Measurements from ENCODE around the gene CCNT1.

CCNT1 gene

GRCh38 chr12:48696626-48697025 is 19.9 kb downstream of the CCNT1 start:
- Histone ChIP-seq H3K9ac (ENCODE audit: low read length) (no peak overlapping the region), H2AFZ (ENCODE audit: low read length) (no peak overlapping the region), H3F3A (ENCODE audit: insufficient read depth, low read length) (no peaks in the 10 kb centered on the region), H3K79me2 (ENCODE audit: insufficient read depth, low read length) (no peaks in the 10 kb centered on the region), H3K4me3 (ENCODE audit: low read depth, low read length, poor library complexity, severe bottlenecking) (no peak overlapping the region), H3K27me3 (ENCODE audit: insufficient read depth, low read length) (no peaks in the 10 kb centered on the region), H3K4me1 (ENCODE audit: insufficient read depth, low read length, severe bottlenecking) (no peaks in the 10 kb centered on the region), H3K9me3 (ENCODE audit: low read length) (no peaks in the 10 kb centered on the region), H4K20me1 (ENCODE audit: insufficient read depth, low read length) (no peaks in the 10 kb centered on the region), H3K36me3 (ENCODE audit: insufficient read depth, low read length) (peaks cover 73% of the 10 kb centered on the region), H3K9me2 (ENCODE audit: low read depth, low read length) (no peaks in the 10 kb centered on the region), H3K27ac (ENCODE audit: low read depth, low read length, poor library complexity, severe bottlenecking) (no peak overlapping the region), H3K4me2 (ENCODE audit: low read length) (no peak overlapping the region)
- no peak for TF ChIP-seq EZH2 (IDR thresholded peaks at IDR 0.05; ENCODE audit: borderline replicate concordance, low read length)

GRCh38 chr12:48695859-48696258 is 20.6 kb downstream of the CCNT1 start:
- H3K27ac ChIP-seq (ENCODE audit: low read depth, low read length, poor library complexity, severe bottlenecking): no peak overlapping the region
- TF ChIP-seq CTCF (IDR thresholded peaks at IDR 0.05; ENCODE audit: low read length) (no peak), EZH2 (IDR thresholded peaks at IDR 0.05; ENCODE audit: borderline replicate concordance, low read length) (no peak)
- H3K9me3 ChIP-seq (ENCODE audit: low read length): no peaks in the 10 kb centered on the region
- H3K4me2 ChIP-seq (ENCODE audit: low read length): no peak overlapping the region
- no peaks in the 10 kb centered on the region for H3F3A ChIP-seq (ENCODE audit: insufficient read depth, low read length)
- no peak overlapping the region for H3K4me3 ChIP-seq (ENCODE audit: low read depth, low read length, poor library complexity, severe bottlenecking)
- H3K4me1 ChIP-seq (ENCODE audit: insufficient read depth, low read length, severe bottlenecking): no peaks in the 10 kb centered on the region
- no peak overlapping the region for H2AFZ ChIP-seq (ENCODE audit: low read length)
- H3K9ac ChIP-seq (ENCODE audit: low read length): no peak overlapping the region
- no peaks in the 10 kb centered on the region for H4K20me1 ChIP-seq (ENCODE audit: insufficient read depth, low read length)
- no peaks in the 10 kb centered on the region for H3K79me2 ChIP-seq (ENCODE audit: insufficient read depth, low read length)
- H3K9me2 ChIP-seq (ENCODE audit: low read depth, low read length): no peaks in the 10 kb centered on the region
- no peaks in the 10 kb centered on the region for H3K27me3 ChIP-seq (ENCODE audit: insufficient read depth, low read length)
- H3K36me3 ChIP-seq (ENCODE audit: insufficient read depth, low read length): peaks cover 80% of the 10 kb centered on the region

DNA sequence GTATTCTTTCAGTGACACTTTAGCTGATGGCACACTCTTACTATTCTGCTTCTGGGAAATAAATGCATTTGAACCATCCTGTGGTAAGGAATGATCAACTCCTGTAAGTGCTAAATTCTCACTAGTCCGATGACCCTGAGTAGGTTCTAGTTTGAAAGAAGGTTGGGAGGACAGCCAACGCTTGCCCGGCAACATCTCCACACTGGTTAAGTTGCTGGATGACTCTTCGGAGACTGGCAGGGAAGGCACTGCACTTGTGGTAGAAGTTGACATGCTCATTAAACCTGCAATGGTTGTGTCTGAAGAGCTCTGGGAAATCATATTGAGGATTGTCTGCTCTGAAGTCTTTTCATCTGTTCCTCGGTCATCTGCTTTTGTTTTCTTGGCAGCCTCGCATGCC is 22.5 kb downstream of the CCNT1 start:
- H3K4me3 ChIP-seq (ENCODE audit: low read depth, low read length, poor library complexity, severe bottlenecking): no peak overlapping the region
- no peak overlapping the region for H2AFZ ChIP-seq (ENCODE audit: low read length)
- H3K27ac ChIP-seq (ENCODE audit: low read depth, low read length, poor library complexity, severe bottlenecking): no peak overlapping the region
- no peak for TF ChIP-seq CTCF (IDR thresholded peaks at IDR 0.05; ENCODE audit: low read length)
- TF ChIP-seq EZH2 (IDR thresholded peaks at IDR 0.05; ENCODE audit: borderline replicate concordance, low read length): no peak
- no peaks in the 10 kb centered on the region for H3K4me1 ChIP-seq (ENCODE audit: insufficient read depth, low read length, severe bottlenecking)
- no peaks in the 10 kb centered on the region for H3K27me3 ChIP-seq (ENCODE audit: insufficient read depth, low read length)
- no peak overlapping the region for H3K4me2 ChIP-seq (ENCODE audit: low read length)
- no peaks in the 10 kb centered on the region for H3F3A ChIP-seq (ENCODE audit: insufficient read depth, low read length)
- no peaks in the 10 kb centered on the region for H3K9me2 ChIP-seq (ENCODE audit: low read depth, low read length)
- no peaks in the 10 kb centered on the region for H3K79me2 ChIP-seq (ENCODE audit: insufficient read depth, low read length)
- H3K9ac ChIP-seq (ENCODE audit: low read length): no peak overlapping the region
- no peaks in the 10 kb centered on the region for H4K20me1 ChIP-seq (ENCODE audit: insufficient read depth, low read length)
- H3K36me3 ChIP-seq (ENCODE audit: insufficient read depth, low read length): peaks cover 83% of the 10 kb centered on the region
- H3K9me3 ChIP-seq (ENCODE audit: low read length): no peaks in the 10 kb centered on the region

- TF ChIP-seq CTCF (IDR thresholded peaks at IDR 0.05; ENCODE audit: low read length): no peak
- TF ChIP-seq EZH2 (IDR thresholded peaks at IDR 0.05; ENCODE audit: borderline replicate concordance, low read length): no peak
- no peaks in the 10 kb centered on the region for H3K79me2 ChIP-seq (ENCODE audit: insufficient read depth, low read length)
- H3K27me3 ChIP-seq (ENCODE audit: insufficient read depth, low read length): no peaks in the 10 kb centered on the region
- no peak overlapping the region for H3K9ac ChIP-seq (ENCODE audit: low read length)
- H3F3A ChIP-seq (ENCODE audit: insufficient read depth, low read length): no peaks in the 10 kb centered on the region
- no peaks in the 10 kb centered on the region for H3K9me3 ChIP-seq (ENCODE audit: low read length)
- H2AFZ ChIP-seq (ENCODE audit: low read length): no peak overlapping the region
- H3K27ac ChIP-seq (ENCODE audit: low read depth, low read length, poor library complexity, severe bottlenecking): no peak overlapping the region
- no peaks in the 10 kb centered on the region for H4K20me1 ChIP-seq (ENCODE audit: insufficient read depth, low read length)
- no peak overlapping the region for H3K4me2 ChIP-seq (ENCODE audit: low read length)
- no peaks in the 10 kb centered on the region for H3K9me2 ChIP-seq (ENCODE audit: low read depth, low read length)
- peaks cover 86% of the 10 kb centered on the region for H3K36me3 ChIP-seq (ENCODE audit: insufficient read depth, low read length)
- no peak overlapping the region for H3K4me3 ChIP-seq (ENCODE audit: low read depth, low read length, poor library complexity, severe bottlenecking)
- no peaks in the 10 kb centered on the region for H3K4me1 ChIP-seq (ENCODE audit: insufficient read depth, low read length, severe bottlenecking)
Observed at GRCh38 chr12:48693572-48693971, 22.9 kb downstream of the CCNT1 start.

Data from OCI-LY1 (cell line).